Kidney (tissue), 14 donors: ENCODE results near the gene EIF4H. TPM values are rescaled to one million over a fixed set of nuclear protein-coding genes. Genes with fewer than 3 reads are reported as not detected.
"Not testable (repeated sequence)": the region's sequence is repeated elsewhere in the genome, so short reads cannot be mapped to it uniquely, and the experiment has no call there.

Source experiments
- DNase-seq, 5 donors: peaks; one replicate each; pipeline ENCODE4 v3.0.0-alpha.2; 2013 to 2020
- FAIRE-seq: peaks from 2 replicates; lab custom pipeline; 2012; peaks lifted over from hg19 to GRCh38; lab: Jason Lieb, UNC
- H3K27ac ChIP-seq, 2 donors: one replicate each; pipeline ENCODE4 v1.7.0; 2013; ENCODE audit warnings: low read depth in 2 of 2, low read length in 2 of 2, inconsistent platforms in 1 of 2
- H3K27me3 ChIP-seq: one replicate; pipeline ENCODE4 v1.7.1; 2013; ENCODE audit warnings: low read length, inconsistent platforms; ENCODE audit not compliant: control insufficient read depth, insufficient read depth
- H3K36me3 ChIP-seq, 3 donors: one replicate each; pipeline versions ENCODE4 v1.7.0 to v1.7.1; 2013; ENCODE audit warnings: low read length in 3 of 3, control low read depth in 1 of 3, inconsistent platforms in 1 of 3; ENCODE audit not compliant: insufficient read depth in 3 of 3, control insufficient read depth in 2 of 3
- H3K4me1 ChIP-seq, 3 donors: one replicate each; pipeline versions ENCODE4 v1.7.0 to v1.7.1; 2013; ENCODE audit warnings: low read length in 3 of 3, inconsistent platforms in 1 of 3, low read depth in 1 of 3; ENCODE audit not compliant: control insufficient read depth in 2 of 3, insufficient read depth in 2 of 3
- H3K4me3 ChIP-seq, 3 donors: one replicate each; pipeline versions ENCODE4 v1.7.0 to v1.8.1; 2013; ENCODE audit warnings: low read length in 3 of 3, control low read depth in 1 of 3, inconsistent platforms in 1 of 3
- H3K9ac ChIP-seq, 3 donors: one replicate each; pipeline versions ENCODE4 v1.7.0 to v1.7.1; 2013; ENCODE audit warnings: low read length in 3 of 3, control low read depth in 1 of 3, inconsistent platforms in 1 of 3
- H3K9me3 ChIP-seq, 3 donors: one replicate each; pipeline versions ENCODE4 v1.7.0 to v1.7.1; 2013; ENCODE audit warnings: low read length in 3 of 3, control low read depth in 1 of 3, inconsistent platforms in 1 of 3; ENCODE audit not compliant: control insufficient read depth in 2 of 3, insufficient read depth in 1 of 3
- intact Hi-C: fragments of 100-400 bp; cut with DNase I; formaldehyde crosslinking; loops from one replicate; pipeline ENCODE4 v1.11.1; 2022
- polyA plus RNA-seq: library from polyadenylated mRNA; stranded (reverse); fragments of 350-450 nt; fragmentation: Illumina TruSeq; extraction: RNeasy Lipid Tissue Mini Kit (QIAGEN cat#74804); gene quantifications from one replicate; pipeline ENCODE4 v1.2.3, GENCODE V29; 2014; ENCODE audit warnings: low read depth, low replicate concordance; ENCODE audit not compliant: insufficient read depth
- total RNA-seq: library from RNA; stranded (reverse); fragmentation: NEBNext Ultra II Directional; extraction: Animal tissue kit (Norgen Biotek cat#: 25700); gene quantifications from one replicate; pipeline ENCODE4 v1.2.1, GENCODE V29; 2021
- TF ChIP-seq, protein P1 (sequence below): IDR thresholded peaks from 3 replicates; pipeline ENCODE4 v1.5.1; 2012; ENCODE audit warnings: mild to moderate bottlenecking, moderate library complexity, borderline replicate concordance; ENCODE audit not compliant: insufficient read depth; ENCODE audit errors: extremely low read depth
- donor health status: control.
- donor health status: control.
- donor health status: control.
- donor health status: control.
- donor health status: control.
- donor health status: DM: yes; HTN: yes; CAD: no.
- donor health status: Normal renal cell carcinoma (clear cell type).

The EIF4H gene
- total and polyA plus RNA-seq, 2 donors from 2014 or later, result 153 to 240 TPM

DNA sequence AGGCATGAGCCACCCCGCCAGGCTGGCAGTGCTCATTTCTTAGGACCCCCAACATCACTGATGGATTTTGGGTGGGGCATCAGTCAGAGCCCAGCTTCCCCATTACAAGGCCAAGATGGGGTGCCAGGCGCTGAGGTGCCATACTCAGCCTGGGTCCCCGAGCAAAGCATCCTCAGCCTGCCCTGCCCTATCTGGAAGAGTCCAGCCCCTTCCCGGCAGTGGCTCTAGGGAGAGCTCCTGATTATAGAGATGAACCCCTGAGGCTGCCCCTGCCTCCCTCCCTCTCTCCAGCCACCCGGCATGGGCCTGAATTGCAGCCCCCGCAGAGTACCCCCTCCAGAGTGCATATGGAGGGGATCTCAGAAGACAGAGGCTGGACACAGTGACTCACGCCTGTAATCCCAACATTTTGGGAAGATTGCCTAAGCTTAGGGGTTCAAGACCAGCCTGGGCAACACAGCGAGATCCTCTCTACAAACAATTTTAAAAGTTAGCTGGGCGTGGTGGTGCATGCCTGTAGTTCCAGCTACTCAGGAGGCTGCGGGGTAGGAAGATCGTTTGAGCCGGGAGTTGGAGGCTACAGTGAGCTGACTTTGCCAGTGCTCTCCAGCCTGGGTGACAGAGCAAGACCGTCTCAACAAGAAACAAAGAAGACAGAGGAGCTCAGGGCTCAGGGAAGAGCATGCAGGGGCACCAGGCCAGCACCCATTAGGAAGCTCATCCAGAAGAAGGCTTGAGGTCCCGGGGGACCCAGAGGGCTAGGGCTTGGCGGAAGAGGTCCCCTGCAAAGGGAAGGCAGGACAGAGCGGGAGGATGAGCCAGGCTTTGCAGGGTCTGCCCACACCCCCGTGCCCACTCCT lies 48.9 kb downstream of the EIF4H start:
- FAIRE-seq (no peak), DNase-seq (no peak)
- H3K9ac ChIP-seq, result no peak overlapping the region
- H3K9me3 ChIP-seq, result no peaks in the 10 kb centered on the region
- no peak overlapping the region for H3K4me3 ChIP-seq
- H3K4me1 ChIP-seq, result no peaks in the 10 kb centered on the region
- peaks cover 0 to 2% (median 0%) of the 10 kb centered on the region in 3 donors for H3K36me3 ChIP-seq
- no peaks in the 10 kb centered on the region for H3K27me3 ChIP-seq
- intact Hi-C loops, result no loop called here
- no peak overlapping the region for H3K27ac ChIP-seq
- TF ChIP-seq, protein P1, sequence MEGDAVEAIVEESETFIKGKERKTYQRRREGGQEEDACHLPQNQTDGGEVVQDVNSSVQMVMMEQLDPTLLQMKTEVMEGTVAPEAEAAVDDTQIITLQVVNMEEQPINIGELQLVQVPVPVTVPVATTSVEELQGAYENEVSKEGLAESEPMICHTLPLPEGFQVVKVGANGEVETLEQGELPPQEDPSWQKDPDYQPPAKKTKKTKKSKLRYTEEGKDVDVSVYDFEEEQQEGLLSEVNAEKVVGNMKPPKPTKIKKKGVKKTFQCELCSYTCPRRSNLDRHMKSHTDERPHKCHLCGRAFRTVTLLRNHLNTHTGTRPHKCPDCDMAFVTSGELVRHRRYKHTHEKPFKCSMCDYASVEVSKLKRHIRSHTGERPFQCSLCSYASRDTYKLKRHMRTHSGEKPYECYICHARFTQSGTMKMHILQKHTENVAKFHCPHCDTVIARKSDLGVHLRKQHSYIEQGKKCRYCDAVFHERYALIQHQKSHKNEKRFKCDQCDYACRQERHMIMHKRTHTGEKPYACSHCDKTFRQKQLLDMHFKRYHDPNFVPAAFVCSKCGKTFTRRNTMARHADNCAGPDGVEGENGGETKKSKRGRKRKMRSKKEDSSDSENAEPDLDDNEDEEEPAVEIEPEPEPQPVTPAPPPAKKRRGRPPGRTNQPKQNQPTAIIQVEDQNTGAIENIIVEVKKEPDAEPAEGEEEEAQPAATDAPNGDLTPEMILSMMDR, result no peak

DNA sequence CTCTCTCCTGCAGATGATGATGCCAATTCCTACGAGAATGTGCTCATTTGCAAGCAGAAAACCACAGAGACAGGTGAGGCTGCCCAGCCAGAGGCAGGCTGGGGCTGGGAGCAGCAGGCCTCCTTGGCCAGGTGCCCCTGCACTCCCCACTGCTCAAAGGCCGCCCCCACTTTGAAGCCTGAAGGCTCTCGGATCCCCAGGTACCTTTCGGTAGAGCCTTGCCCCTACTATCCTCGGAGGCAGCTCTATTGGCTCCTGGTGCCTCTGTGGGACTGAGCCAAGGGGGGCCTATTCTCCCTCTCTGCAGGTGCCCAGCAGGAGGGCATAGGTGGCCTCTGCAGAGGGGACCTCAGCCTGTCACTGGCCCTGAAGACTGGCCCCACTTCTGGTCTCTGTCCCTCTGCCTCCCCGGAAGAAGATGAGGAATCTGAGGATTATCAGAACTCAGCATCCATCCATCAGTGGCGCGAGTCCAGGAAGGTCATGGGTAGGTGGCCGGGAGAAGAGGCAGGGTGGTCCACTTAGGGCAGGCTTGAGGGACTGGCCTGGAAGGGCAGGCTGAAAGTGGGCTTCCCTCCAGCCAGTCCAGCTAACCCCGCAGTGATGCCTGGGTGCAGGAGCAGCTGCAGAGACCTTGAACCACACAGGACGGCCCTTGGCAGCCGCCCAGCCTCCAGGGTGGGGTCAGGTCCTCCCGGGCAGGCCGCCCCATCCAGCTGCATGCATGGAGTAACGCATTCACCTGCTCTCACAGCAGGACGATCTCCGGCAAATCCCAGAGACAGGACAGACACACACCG lies 49.8 kb downstream of the EIF4H start:
- intact Hi-C loops, result no loop called here
- Histone ChIP-seq H3K9ac (no peak overlapping the region), H3K36me3 (peaks cover 0 to 2% (median 0%) of the 10 kb centered on the region in 3 donors), H3K4me1 (no peaks in the 10 kb centered on the region), H3K27me3 (no peaks in the 10 kb centered on the region), H3K4me3 (no peak overlapping the region), H3K27ac (no peak overlapping the region), H3K9me3 (no peaks in the 10 kb centered on the region)
- TF ChIP-seq, protein P1, result no peak
- DNase-seq (no peak), FAIRE-seq (no peak)

DNA sequence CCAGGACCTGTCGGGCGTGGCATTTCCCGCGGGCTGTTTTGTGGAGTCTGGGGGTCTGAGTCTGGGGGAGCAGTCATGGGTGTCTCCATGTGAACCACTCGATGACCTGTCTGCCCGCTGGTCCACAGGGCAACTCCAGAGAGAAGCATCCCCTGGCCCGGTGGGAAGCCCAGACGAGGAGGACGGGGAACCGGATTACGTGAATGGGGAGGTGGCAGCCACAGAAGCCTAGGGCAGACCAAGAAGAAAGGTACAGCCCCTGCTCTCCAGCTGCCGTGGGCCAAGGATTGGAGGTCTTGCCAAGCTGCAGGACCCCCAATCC lies 50.3 kb downstream of the EIF4H start:
- H3K4me1 ChIP-seq, result no peaks in the 10 kb centered on the region
- no peaks in the 10 kb centered on the region for H3K27me3 ChIP-seq
- no peaks in the 10 kb centered on the region for H3K9me3 ChIP-seq
- H3K9ac ChIP-seq, result no peak overlapping the region
- FAIRE-seq (no peak), DNase-seq (no peak)
- intact Hi-C loops, result no loop called here
- no peak overlapping the region for H3K4me3 ChIP-seq
- TF ChIP-seq, protein P1, result no peak
- H3K27ac ChIP-seq, result no peak overlapping the region
- peaks cover 0 to 2% (median 0%) of the 10 kb centered on the region in 3 donors for H3K36me3 ChIP-seq

DNA sequence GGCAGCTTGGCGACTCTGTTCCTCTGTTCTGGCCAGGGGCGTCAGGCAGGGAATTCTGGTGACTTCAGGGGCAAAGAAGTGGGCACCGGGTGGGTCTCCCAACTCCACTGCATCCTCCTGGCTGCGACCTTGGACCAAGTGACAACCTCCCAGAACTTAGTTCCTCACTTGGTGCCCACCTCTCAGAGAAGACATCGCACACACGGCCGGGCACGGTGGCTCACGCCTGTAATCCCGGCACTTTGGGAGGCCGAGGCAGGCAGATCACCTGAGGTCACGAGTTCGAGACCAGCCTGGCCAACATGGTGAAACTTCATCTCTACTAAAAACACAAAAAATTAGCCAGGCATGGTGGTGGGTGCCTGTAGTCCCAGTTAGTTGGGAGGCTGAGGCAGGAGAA lies 50.8 kb downstream of the EIF4H start:
- H3K36me3 ChIP-seq, H3K27ac ChIP-seq, H3K9ac ChIP-seq, H3K9me3 ChIP-seq, intact Hi-C loops, FAIRE-seq, DNase-seq, H3K4me1 ChIP-seq, H3K4me3 ChIP-seq, H3K27me3 ChIP-seq: not testable (repeated sequence)
